A549 (cell line): ENCODE results near the gene DCAKD. TPM values are rescaled to one million over a fixed set of nuclear protein-coding genes. Genes with fewer than 3 reads are reported as not detected.

ENCODE experiments used
- ATAC-seq, 2 experiments: fragments of 200-7000 bp in 1 of 2; fragments of >200 bp in 1 of 2; cut with Nextera tagmentation in 1 of 2; cut with Tn5 transposase in 1 of 2; 3 replicates each; pipeline versions ENCODE4 v1.8.0 to v1.9.1; 2018 to 2020; ENCODE audit warnings: mild to moderate bottlenecking in 1 of 2, moderate library complexity in 1 of 2
- CTCF ChIA-PET: fragments of 300-600 bp; sonication (Branson Sonifier 250); formaldehyde crosslinking; extraction: SDS; loops from one replicate; lab custom pipeline; 2021; ENCODE audit warnings: antibody characterized with exemption, inconsistent platforms; lab: Yijun Ruan, JAX
- POLR2A ChIA-PET: fragments of 350-600 bp; formaldehyde crosslinking; extraction: SDS; loops from one replicate; lab custom pipeline; 2021; ENCODE audit warnings: antibody characterized with exemption, inconsistent platforms; lab: Yijun Ruan, JAX
- DNase-seq, 2 experiments: peaks; one replicate each; pipeline versions ENCODE4 v3.0.0 to v3.0.0-alpha.2; 2011 to 2016; ENCODE audit warnings: low read depth in 1 of 2, low spot score in 1 of 2
- FAIRE-seq: peaks from 2 replicates; lab custom pipeline; 2011; peaks lifted over from hg19 to GRCh38; lab: Jason Lieb, UNC
- H3K27ac ChIP-seq, 2 experiments: fragments of >200 bp; sonication (Bioruptor Twin); formaldehyde crosslinking; 3 replicates each; pipeline ENCODE4 v1.5.1; 2016 to 2017
- H3K4me1 ChIP-seq: fragments of >200 bp; sonication (Bioruptor Twin); formaldehyde crosslinking; 3 replicates; pipeline ENCODE4 v1.6.1; 2016
- H3K4me2 ChIP-seq: fragments of >200 bp; sonication (Bioruptor Twin); formaldehyde crosslinking; 3 replicates; pipeline ENCODE4 v1.6.1; 2016
- H3K4me3 ChIP-seq: fragments of >200 bp; sonication (Bioruptor Twin); formaldehyde crosslinking; 3 replicates; pipeline ENCODE4 v1.5.1; 2016
- H3K9me3 ChIP-seq: fragments of >200 bp; sonication (Bioruptor Twin); formaldehyde crosslinking; 3 replicates; pipeline ENCODE4 v1.6.1; 2016
- BHLHE40 ChIP-seq: IDR thresholded peaks from 2 replicates; pipeline ENCODE4 v1.6.1; 2012; ENCODE audit warnings: low read depth, low read length, inconsistent platforms
- CTCF ChIP-seq: fragments of >200 bp; sonication (Bioruptor Twin); formaldehyde crosslinking; IDR thresholded peaks from 3 replicates; pipeline ENCODE4 v1.5.1; 2016
- ESRRA ChIP-seq: fragments of 150-350 bp; IDR thresholded peaks from 2 replicates; pipeline ENCODE4 v1.6.1; 2014; ENCODE audit warnings: mild to moderate bottlenecking, low read length, borderline replicate concordance
- JUN ChIP-seq, 2 experiments: fragments of >200 bp; sonication (Bioruptor Twin); formaldehyde crosslinking; IDR thresholded peaks; 2 replicates in 1 of 2; 3 replicates in 1 of 2; pipeline ENCODE4 v1.6.1; 2016 to 2017
- KDM5A ChIP-seq: fragments of 200-600 bp; sonication (generic); IDR thresholded peaks from 2 replicates; pipeline ENCODE4 v1.6.1; 2016; ENCODE audit warnings: antibody characterized with exemption, mild to moderate bottlenecking
- MAX ChIP-seq: IDR thresholded peaks from 2 replicates; pipeline ENCODE4 v1.6.1; 2012
- MYC ChIP-seq: IDR thresholded peaks from 2 replicates; pipeline ENCODE4 v1.6.1; 2012; ENCODE audit warnings: mild to moderate bottlenecking, inconsistent platforms, low read length, improper control_type of control experiment, borderline replicate concordance
- PBX3 ChIP-seq: IDR thresholded peaks from 2 replicates; pipeline ENCODE4 v1.6.1; 2012
- RAD21 ChIP-seq, 2 experiments: fragments of >200 bp in 1 of 2; sonication (Bioruptor Twin) in 1 of 2; formaldehyde crosslinking in 1 of 2; IDR thresholded peaks in 1 of 2; conservative IDR thresholded peaks in 1 of 2; 2 replicates in 1 of 2; 3 replicates in 1 of 2; pipeline ENCODE4 v1.6.1; 2012 to 2018; ENCODE audit warnings: inconsistent platforms in 1 of 2
- REST ChIP-seq: fragments of 200-600 bp; sonication (generic); IDR thresholded peaks from 2 replicates; pipeline ENCODE4 v1.6.1; 2016; ENCODE audit warnings: antibody characterized with exemption, mild to moderate bottlenecking, moderate library complexity
- RNF2 ChIP-seq: fragments of 200-600 bp; sonication (generic); IDR thresholded peaks from 2 replicates; pipeline ENCODE4 v1.6.1; 2016; ENCODE audit warnings: low read depth, mild to moderate bottlenecking, antibody characterized with exemption, moderate library complexity, borderline replicate concordance
- SMC3 ChIP-seq: fragments of >200 bp; sonication (Bioruptor Twin); formaldehyde crosslinking; IDR thresholded peaks from 3 replicates; pipeline ENCODE4 v1.6.1; 2018; ENCODE audit warnings: inconsistent platforms
- ZSCAN20 ChIP-seq: fragments of 250-450 bp; sonication (Bioruptor Pico); IDR thresholded peaks from 2 replicates; pipeline ENCODE4 v1.8.0; 2022; ENCODE audit warnings: mild to moderate bottlenecking, moderate library complexity
- WGBS: methylation state at CpG from one replicate; pipeline ENCODE4 v1.1.6; 2017; ENCODE audit errors: missing lambda C conversion rate; 5-methylcytosine and 5-hydroxymethylcytosine counted together
- polyA plus RNA-seq, 4 experiments: library from polyadenylated mRNA; depleted of rRNA in 3 of 4; stranded (reverse); fragments of >200 nt; fragmentation: RNase III in 1 of 4; extraction: RNeasy Plus Mini Kit Qiagen cat#74134 plus additional on column Dnase treatment in 1 of 4; gene quantifications; 2 replicates in 3 of 4; 3 replicates in 1 of 4; pipeline ENCODE4 v1.2.3, GENCODE V29; 2011 to 2017

The DCAKD gene
- polyA plus RNA-seq, 2 of the 4 experiments (the other 2 are of a cell fraction): 18.7 to 21.4 TPM

GRCh38 chr17:45021607-45022287 lies 29.7 kb downstream of the DCAKD start:
- peak overlapping the region; percentile 73 for H3K4me2 ChIP-seq
- POLR2A ChIA-PET: interaction anchor here (0.7 to 2.1 kb wide), 5 partner anchors 14 to 122 kb away, joined by 3 to 5 read pairs (median 3); partner anchors contain the start of genes EFTUD2 and NMT1
- 47% methylated on average over 29 of the region's 57 CpGs for WGBS

More at GRCh38 chr17:45021607-45022287, 29.7 kb downstream of the DCAKD start:
- peak; percentile 67 to 93 for DNase-seq
- Histone ChIP-seq H3K4me3 (peak overlapping the region; percentile 16; the same call in 1 of the 3 replicates), H3K4me1 (peaks cover 24% of the 10 kb centered on the region), H3K9me3 (no peaks in the 10 kb centered on the region), H3K27ac (peak overlapping the region; percentile 55 to 76)
- FAIRE-seq: no peak
- CTCF ChIA-PET: interaction anchor here (0.5 to 66.5 kb wide), 60 partner anchors 13 to 650 kb away, joined by 3 to 1853 read pairs (median 6); partner anchors contain the start of genes ACBD4, C1QL1, EFTUD2 and GFAP
- peak; percentile 63 to 86 for ATAC-seq
- TF ChIP-seq KDM5A (peak; percentile 36; the same call in 1 of the 2 replicates), ZSCAN20 (CRISPR knock-in tag) (no peak), PBX3 (peak; percentile 35; the same call in 1 of the 2 replicates), SMC3 (peak; percentile 98), BHLHE40 (no peak), CTCF (peak; percentile 99), REST (no peak), JUN (IDR thresholded peaks at IDR 0.05) (peak in 1 of 2 experiments; percentile 63; a peak in 2 of 5 replicates), ESRRA (peak; percentile 35; the same call in 1 of the 2 replicates), RAD21 (conservative IDR thresholded peaks at IDR 0.05 in 1 of 2, IDR thresholded peaks at IDR 0.05 in 1 of 2) (peak; percentile 76 to 96), RNF2 (no peak), MYC (0 out of 2 replicates have a peak, but pooled peaks have one; percentile 44), MAX (peak; percentile 52; the same call in 1 of the 2 replicates)
